Activated naive CD4-positive, alpha-beta T cell treated with anti-CD3 and anti-CD28 coated beads, Interleukin-2, amount 50 U/mL, for 16 hours (primary cell): ENCODE results near the gene KCNG2.

ENCODE experiments used
- DNase-seq: peaks from one replicate; pipeline ENCODE4 v3.0.0-alpha.2; 2020

The KCNG2 gene

GRCh38 chr18:79914614-79915160 is 116.9 kb downstream of the KCNG2 start:
- DNase-seq, result no peak

DNA sequence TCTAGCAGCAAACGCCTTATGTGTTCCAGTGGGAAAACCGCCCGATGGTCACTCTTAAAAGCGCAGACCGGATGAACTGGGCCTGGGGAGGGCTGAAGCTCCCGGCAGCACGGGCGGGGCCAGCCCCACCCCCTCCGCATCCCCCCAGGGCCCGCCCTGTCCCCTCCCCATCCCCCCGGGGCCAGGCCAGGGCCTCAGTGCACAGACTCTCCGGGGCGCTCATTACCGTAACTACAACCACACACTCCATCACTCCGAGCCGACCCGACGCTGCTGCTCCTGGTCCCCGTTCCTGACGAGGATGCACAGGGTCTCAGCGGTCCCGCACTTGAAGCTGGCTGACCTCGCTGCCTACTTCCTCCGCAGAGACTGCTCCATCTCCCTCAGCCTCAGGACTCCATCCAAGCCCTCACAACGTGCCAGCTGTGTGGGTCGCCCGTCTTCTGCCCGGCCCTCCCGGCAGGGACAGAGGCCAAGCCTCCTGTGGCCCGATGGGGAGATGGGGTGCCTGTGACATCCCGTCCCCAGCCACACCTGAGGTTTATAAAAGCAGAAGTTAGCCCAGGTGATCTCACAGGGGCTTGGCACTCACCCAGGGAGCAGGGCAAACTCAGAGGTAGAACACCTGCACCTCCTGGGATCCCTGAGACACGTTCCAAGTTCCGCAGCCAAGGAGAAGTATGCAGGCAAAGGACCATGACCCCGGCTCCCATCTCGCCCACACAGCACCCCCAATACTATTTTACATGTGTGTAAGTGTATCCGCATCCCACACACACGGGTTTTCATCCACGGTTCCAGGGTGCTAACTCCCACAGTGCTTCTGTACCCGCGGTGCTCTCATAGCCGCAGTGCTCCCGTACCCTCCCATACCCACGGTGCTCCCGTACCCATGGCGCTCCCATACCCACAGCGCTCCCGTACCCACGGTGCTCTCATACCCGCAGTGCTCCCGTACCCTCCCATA is 117.7 kb downstream of the KCNG2 start:
- no peak for DNase-seq

DNA sequence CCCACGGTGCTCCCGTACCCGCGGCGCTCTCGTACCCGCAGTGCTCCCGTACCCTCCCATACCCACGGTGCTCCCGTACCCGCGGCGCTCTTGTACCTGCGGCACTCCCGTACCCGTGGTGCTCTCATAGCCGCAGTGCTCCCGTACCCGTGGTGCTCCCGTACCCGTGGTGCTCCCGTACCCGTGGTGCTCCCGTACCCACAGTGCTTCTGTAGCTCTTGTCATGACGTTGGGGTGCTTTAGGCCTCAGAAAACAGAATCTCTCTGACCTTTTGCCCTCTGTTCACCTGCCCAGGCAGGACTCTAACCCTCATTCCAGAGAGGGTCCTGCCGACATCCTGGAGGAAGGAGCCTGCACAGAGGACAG is 118.4 kb downstream of the KCNG2 start:
- DNase-seq, result no peak

- no peak for DNase-seq
Measured at GRCh38 chr18:79916546-79917168, 118.9 kb downstream of the KCNG2 start.

- DNase-seq, result no peak
Measured at GRCh38 chr18:79917169-79917852, 119.6 kb downstream of the KCNG2 start.

GRCh38 chr18:79917853-79918614 is 120.3 kb downstream of the KCNG2 start:
- no peak for DNase-seq

- no peak for DNase-seq
Measured at GRCh38 chr18:79918615-79919011, 120.9 kb downstream of the KCNG2 start.

- DNase-seq, result no peak
Measured at GRCh38 chr18:79919089-79919488, 121.4 kb downstream of the KCNG2 start.

- DNase-seq, result no peak
Measured at GRCh38 chr18:79921984-79922965, 124.5 kb downstream of the KCNG2 start.

DNA sequence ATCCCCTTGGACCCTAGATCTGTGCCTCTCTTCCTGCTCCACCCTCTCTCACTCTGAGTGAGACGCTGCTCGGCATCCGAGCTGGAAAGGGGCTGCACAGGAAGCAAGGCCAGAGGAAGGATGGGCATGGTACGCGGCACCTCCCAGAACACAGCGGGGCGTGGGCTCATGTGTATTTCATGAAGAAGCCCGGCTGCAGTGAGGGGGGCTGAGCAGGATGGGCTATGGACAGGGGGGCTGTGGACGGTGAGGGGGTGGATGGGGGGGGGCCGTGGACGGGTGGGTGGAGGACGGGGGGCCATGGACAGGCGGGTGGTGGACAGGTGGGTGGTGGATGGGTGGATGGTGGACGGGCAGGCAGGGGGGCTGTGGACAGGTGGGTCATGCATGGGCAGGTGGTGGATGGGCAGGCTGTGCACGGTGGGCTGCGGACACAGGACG is 125.3 kb downstream of the KCNG2 start:
- no peak for DNase-seq

DNA sequence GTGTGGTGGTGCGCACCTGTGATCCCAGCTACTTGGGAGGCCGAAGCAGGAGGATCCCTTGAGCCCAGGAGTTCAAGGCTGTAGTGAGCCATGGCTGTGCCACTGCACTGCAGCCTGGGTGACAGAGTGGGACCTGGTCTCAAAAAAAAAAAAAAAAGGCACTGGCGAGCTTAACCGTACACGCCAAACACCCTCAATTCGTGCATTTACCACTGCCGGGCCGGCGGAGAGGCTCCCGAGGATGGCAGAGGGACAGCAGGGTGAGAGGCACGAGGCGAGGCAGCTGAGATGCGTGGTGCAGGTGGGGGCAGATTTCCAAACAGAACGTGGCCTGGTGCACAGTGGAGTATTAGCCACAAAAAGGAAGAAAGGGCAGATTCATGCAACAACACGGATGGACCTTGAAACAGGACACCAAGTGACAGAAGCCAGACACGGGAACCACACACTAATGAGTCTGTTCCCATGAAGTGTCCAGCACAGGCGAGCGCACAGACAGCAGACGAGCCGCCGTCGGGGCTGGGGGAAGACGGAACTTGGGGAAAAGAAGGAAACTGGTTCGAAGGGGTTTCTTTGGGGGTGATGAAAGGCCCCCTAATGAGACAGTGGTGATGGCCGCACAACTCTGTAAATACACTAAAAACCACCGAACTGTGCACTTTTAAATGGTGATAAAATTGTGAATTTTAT is 126.3 kb downstream of the KCNG2 start:
- no peak for DNase-seq

GRCh38 chr18:79924814-79925731 is 127.3 kb downstream of the KCNG2 start:
- no peak for DNase-seq

GRCh38 chr18:79926306-79926705 is 128.6 kb downstream of the KCNG2 start:
- DNase-seq, result no peak

- DNase-seq, result no peak
Measured at GRCh38 chr18:79926715-79927606, 129.2 kb downstream of the KCNG2 start.

GRCh38 chr18:79927607-79928562 is 130.1 kb downstream of the KCNG2 start:
- DNase-seq, result no peak

- no peak for DNase-seq
Measured at GRCh38 chr18:79928563-79928960, 130.8 kb downstream of the KCNG2 start.

DNA sequence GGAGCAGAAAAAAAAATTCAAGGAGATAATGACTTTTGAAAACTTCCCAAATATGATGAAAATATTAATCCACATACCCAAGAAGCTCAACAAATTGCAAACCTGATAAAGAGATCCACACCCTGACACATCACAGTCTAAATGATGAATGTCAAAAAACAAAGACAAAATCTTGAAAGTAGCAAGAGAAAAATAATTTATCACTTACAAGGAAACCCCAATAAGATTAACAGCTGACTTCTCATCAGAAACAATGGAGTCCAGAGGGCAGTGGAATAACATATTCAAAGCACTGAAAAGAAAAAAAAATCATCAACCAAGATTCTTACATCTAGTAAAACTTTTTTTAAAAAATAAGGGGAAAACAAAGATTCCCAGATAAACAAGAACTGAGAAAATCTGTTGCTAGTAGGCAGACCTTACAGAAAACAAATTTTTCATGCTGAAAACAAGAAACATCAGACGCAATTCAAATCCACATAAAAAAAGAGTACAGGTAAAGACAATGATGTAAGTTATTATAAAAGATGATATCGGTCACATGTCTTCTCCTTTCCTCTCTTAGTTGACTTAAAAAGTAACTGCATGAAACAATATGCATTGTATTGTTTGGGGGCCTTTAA is 132.4 kb downstream of the KCNG2 start:
- no peak for DNase-seq
